MCF 10A (cell line): Measurements from ENCODE around the gene WDR83. TPM values are rescaled to one million over a fixed set of nuclear protein-coding genes. Genes with fewer than 3 reads are reported as not detected.
"Not testable (repeated sequence)": the region's sequence is repeated elsewhere in the genome, so short reads cannot be mapped to it uniquely, and the experiment has no call there.

Experiments used
- Bru-seq: library from RNA; stranded (reverse); fragments of 400-500 nt; gene quantifications from one replicate; lab custom pipeline; 2021; lab: Mats Ljungman, UMichigan
- BruChase-seq, 2 experiments: library from RNA; stranded (reverse); fragments of 400-500 nt; gene quantifications; one replicate each; lab custom pipeline; 2021; lab: Mats Ljungman, UMichigan
- BruUV-seq: library from RNA; stranded (reverse); fragments of 400-500 nt; replicated peaks from 2 replicates; lab custom pipeline; 2021; lab: Mats Ljungman, UMichigan
- CTCF ChIA-PET: fragments of 300-600 bp; sonication (Branson Sonifier 250); formaldehyde crosslinking; extraction: SDS; loops from one replicate; lab custom pipeline; 2021; ENCODE audit warnings: antibody characterized with exemption, inconsistent platforms; lab: Yijun Ruan, JAX
- POLR2A ChIA-PET: fragments of 300-600, 350-650 bp; sonication (Branson Sonifier 250); formaldehyde crosslinking; extraction: SDS; loops from one replicate; lab custom pipeline; 2020; ENCODE audit warnings: antibody characterized with exemption, inconsistent platforms; lab: Yijun Ruan, JAX
- DNase-seq: peaks from one replicate; pipeline ENCODE4 v3.0.0-alpha.2; 2018; ENCODE audit not compliant: unreplicated experiment
- H3K27ac Mint-ChIP-seq: one replicate; pipeline ENCODE4 v1.8.0; 2022; ENCODE audit warnings: mild to moderate bottlenecking, low read depth, mixed read lengths; ENCODE audit not compliant: unreplicated experiment
- H3K27me3 Mint-ChIP-seq: one replicate; pipeline ENCODE4 v1.8.0; 2022; ENCODE audit warnings: mixed read lengths; ENCODE audit not compliant: insufficient read depth, unreplicated experiment
- H3K36me3 Mint-ChIP-seq: one replicate; pipeline ENCODE4 v1.8.0; 2022; ENCODE audit warnings: mild to moderate bottlenecking, moderate library complexity, mixed read lengths; ENCODE audit not compliant: insufficient read depth, unreplicated experiment
- H3K4me1 Mint-ChIP-seq: one replicate; pipeline ENCODE4 v1.8.0; 2022; ENCODE audit warnings: mixed read lengths; ENCODE audit not compliant: insufficient read depth, unreplicated experiment
- H3K4me3 Mint-ChIP-seq: one replicate; pipeline ENCODE4 v1.8.0; 2022; ENCODE audit warnings: mild to moderate bottlenecking, moderate library complexity, mixed read lengths; ENCODE audit not compliant: unreplicated experiment
- H3K9me3 Mint-ChIP-seq: one replicate; pipeline ENCODE4 v1.8.0; 2022; ENCODE audit warnings: mixed read lengths; ENCODE audit not compliant: unreplicated experiment
- intact Hi-C: fragments of 100-400 bp; cut with micrococcal nuclease; formaldehyde crosslinking; loops from 2 replicates; pipeline ENCODE4 v1.14.1; 2022
- long read RNA-seq: library from polyadenylated mRNA; stranded (forward); transcript quantifications from one replicate; pipeline ENCODE4 v2.0.0, GENCODE V29; 2022
- total RNA-seq: library from RNA; stranded (reverse); gene quantifications from 2 replicates; pipeline ENCODE4 v1.2.3, GENCODE V29; 2022
- TF ChIP-seq, protein P1 (sequence below): fragments of 200-600 bp; IDR thresholded peaks from one replicate; pipeline ENCODE4 v1.8.0; 2022; ENCODE audit warnings: antibody characterized with exemption, mild to moderate bottlenecking; ENCODE audit not compliant: unreplicated experiment

WDR83 gene, protein sequence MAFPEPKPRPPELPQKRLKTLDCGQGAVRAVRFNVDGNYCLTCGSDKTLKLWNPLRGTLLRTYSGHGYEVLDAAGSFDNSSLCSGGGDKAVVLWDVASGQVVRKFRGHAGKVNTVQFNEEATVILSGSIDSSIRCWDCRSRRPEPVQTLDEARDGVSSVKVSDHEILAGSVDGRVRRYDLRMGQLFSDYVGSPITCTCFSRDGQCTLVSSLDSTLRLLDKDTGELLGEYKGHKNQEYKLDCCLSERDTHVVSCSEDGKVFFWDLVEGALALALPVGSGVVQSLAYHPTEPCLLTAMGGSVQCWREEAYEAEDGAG
- total RNA-seq (9.3 and 11.7 TPM in 2 replicates), Bru-seq, nascent RNA (percentile 40 among the genes with signal in this experiment), BruChase-seq, experiment 1, labeled RNA remaining after a 6-hour chase (percentile 41 among the genes with signal in this experiment), BruChase-seq, experiment 2, labeled RNA remaining after a 2-hour chase (percentile 36 among the genes with signal in this experiment)
- long read RNA-seq, partial matches to known transcripts: 23 of 26 reads
- long read RNA-seq, other reads (novel, unspliced or antisense): 2 of 26 reads

DNA sequence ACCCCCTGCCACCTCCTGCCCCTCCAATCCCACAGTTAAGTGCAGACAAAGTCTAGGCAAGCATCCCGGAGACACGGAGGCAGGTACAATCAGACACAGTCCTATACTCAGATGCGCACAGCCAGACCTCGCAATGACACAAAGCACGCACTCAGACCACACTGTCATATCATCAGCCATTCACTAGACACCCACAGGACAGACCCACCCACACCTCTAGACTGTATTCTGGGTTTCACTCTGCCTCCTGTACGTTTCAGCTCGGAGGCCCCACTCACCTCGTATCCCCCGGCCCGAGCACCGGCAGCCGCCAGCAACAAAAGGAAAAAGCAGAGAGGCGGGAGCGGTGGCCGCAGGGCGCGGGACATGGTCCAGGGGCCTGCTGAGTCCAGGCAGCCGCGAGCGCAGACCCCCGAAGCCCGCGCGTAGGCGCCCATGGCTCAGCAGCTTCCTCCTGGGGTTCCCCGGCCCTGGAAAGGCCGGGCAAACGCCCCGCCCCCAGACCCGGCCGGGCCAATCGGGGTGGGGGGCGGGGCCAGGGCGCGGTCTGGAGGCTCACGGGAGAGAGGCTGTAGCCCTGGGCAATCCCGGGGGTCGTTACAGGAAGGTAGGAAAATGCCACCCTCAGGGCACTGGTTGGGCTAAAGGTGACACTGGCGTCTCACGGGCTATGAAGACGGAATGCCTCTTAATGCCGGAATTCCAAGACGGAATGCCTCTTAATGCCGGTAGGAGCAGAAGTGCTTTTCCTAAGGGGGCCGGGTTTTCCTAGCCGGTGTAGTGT is at the start of gene WDR83, which contains the start of gene MAN2B1:
TSS of gene WDR83 (plus strand) at position 543 of the 784 bp plus-strand sequence. CDS start 2,984 bp downstream, outside the sequence.
TSS of gene MAN2B1 (minus strand) at position 478 of the 784 bp plus-strand sequence. CDS start at position 437, 41 bp downstream.
- TF ChIP-seq, protein P1, sequence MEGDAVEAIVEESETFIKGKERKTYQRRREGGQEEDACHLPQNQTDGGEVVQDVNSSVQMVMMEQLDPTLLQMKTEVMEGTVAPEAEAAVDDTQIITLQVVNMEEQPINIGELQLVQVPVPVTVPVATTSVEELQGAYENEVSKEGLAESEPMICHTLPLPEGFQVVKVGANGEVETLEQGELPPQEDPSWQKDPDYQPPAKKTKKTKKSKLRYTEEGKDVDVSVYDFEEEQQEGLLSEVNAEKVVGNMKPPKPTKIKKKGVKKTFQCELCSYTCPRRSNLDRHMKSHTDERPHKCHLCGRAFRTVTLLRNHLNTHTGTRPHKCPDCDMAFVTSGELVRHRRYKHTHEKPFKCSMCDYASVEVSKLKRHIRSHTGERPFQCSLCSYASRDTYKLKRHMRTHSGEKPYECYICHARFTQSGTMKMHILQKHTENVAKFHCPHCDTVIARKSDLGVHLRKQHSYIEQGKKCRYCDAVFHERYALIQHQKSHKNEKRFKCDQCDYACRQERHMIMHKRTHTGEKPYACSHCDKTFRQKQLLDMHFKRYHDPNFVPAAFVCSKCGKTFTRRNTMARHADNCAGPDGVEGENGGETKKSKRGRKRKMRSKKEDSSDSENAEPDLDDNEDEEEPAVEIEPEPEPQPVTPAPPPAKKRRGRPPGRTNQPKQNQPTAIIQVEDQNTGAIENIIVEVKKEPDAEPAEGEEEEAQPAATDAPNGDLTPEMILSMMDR: no peak
- no TSS peak for BruUV-seq
- H3K9me3 Mint-ChIP-seq: no peaks in the 10 kb centered on the region
- POLR2A ChIA-PET: interaction anchor here (0.6 to 2.4 kb wide), 10 partner anchors 10 to 1579 kb away, joined by 3 to 23 read pairs (median 4); partner anchors contain the start of genes DHPS, ZNF136, ZNF490 and ZNF709
- intact Hi-C loops: loop anchor here (10.0 kb wide), 1 partner anchor 502 kb away; the partner anchor contains the start of gene ZNF136
- peaks cover 7% of the 10 kb centered on the region for H3K4me1 Mint-ChIP-seq
- peaks cover 50% of the 10 kb centered on the region for H3K36me3 Mint-ChIP-seq
- H3K4me3 Mint-ChIP-seq: peak within 1 kb of the TSS; percentile 92
- peak within 1 kb of the TSS; percentile 89 for H3K27ac Mint-ChIP-seq
- CTCF ChIA-PET: interaction anchor here (0.5 to 1.3 kb wide), 6 partner anchors 8 to 1799 kb away, joined by 3 to 4 read pairs (median 3); no protein-coding TSS in a partner anchor
- peak; percentile 78 for DNase-seq
- no peaks in the 10 kb centered on the region for H3K27me3 Mint-ChIP-seq

DNA sequence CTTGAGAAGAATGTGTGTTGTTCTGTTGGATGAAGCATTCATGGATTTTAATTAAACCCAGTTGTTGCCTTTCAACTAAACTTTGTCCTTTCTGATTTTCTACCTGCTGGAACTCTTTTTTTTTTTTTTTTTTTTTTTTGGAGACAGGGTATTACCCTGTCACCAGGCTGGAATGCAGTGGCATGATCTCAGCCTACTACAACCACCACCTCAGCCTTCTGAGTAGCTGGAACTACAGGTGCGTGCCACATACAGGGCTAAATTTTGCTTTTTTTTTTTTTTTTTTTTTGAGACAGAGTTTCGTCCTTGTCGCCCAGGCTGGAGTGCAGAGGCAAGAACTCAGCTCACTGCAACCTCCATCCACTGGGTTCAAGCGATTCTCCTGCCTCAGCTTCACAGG is 49.0 kb upstream of the WDR83 start:
- no peak for DNase-seq
- H3K27me3 Mint-ChIP-seq: no peaks in the 10 kb centered on the region
- ChIA-PET CTCF (no interaction called here), POLR2A (no interaction called here)
- no peak overlapping the region for H3K4me3 Mint-ChIP-seq
- BruUV-seq: no TSS peak
- intact Hi-C loops: no loop called here
- TF ChIP-seq, protein P1: no peak
- H3K27ac Mint-ChIP-seq: no peak overlapping the region
- H3K36me3 Mint-ChIP-seq: peaks cover 78% of the 10 kb centered on the region
- H3K9me3 Mint-ChIP-seq: no peaks in the 10 kb centered on the region
- peaks cover 6% of the 10 kb centered on the region for H3K4me1 Mint-ChIP-seq

DNA sequence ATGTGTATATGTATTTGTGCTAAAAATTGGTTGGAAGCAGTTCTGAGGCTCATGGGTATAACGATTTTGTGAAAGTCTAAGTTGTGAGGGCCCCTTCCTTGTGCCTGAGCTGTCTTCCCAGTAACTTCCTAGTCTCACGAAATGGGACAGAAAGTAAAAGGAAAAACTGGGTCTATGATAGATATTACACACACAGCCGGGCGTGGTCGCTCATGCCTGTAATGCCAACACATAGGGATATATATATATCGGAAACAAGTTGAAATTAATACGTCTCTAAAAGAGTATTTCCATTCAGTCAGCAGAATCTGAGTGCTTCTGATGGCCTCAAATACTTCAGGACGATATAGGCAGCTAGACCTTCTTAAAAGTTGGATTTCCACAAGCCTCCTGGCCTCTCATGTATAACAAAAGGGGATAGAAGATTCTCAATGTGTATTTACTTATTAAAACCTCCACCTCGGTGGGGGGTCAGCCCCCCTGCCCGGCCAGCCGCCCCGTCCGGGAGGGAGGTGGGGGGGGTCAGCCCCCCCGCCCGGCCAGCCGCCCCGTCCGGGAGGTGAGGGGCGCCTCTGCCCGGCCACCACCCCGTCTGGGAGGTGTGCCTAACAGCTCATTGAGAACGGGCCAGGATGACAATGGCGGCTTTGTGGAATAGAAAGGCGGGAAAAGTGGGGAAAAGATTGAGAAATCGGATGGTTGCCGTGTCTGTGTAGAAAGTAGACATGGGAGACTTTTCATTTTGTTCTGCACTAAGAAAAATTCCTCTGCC is 45.2 kb upstream of the WDR83 start:
- DNase-seq, H3K4me3 Mint-ChIP-seq, BruUV-seq, H3K4me1 Mint-ChIP-seq, CTCF ChIA-PET, H3K27me3 Mint-ChIP-seq, intact Hi-C loops, H3K9me3 Mint-ChIP-seq, H3K27ac Mint-ChIP-seq: not testable (repeated sequence)
- peaks cover 83% of the 10 kb centered on the region for H3K36me3 Mint-ChIP-seq
- POLR2A ChIA-PET: interaction anchor here (3.4 kb wide), 1 partner anchor 11 kb away, joined by 13 read pairs; the partner anchor contains the start of genes ZNF490 and ZNF791
